GM18505 (cell line): ENCODE results near the gene CFAP46.

Experiments
- ATAC-seq: cut with Tn5 transposase; IDR thresholded peaks from one replicate; pipeline ENCODE4 v1.9.1; 2021; ENCODE audit not compliant: unreplicated experiment
- POLR2A ChIP-seq: IDR thresholded peaks from 4 replicates; pipeline ENCODE4 v1.6.1; 2011; ENCODE audit warnings: borderline replicate concordance; ENCODE audit not compliant: insufficient read depth, insufficient read length; ENCODE audit errors: extremely low read depth

CFAP46 gene

GRCh38 chr10:132861884-132862461 lies 80.4 kb downstream of the CFAP46 start:
- no peak for ATAC-seq
- TF ChIP-seq POLR2A = no peak

- ATAC-seq = no peak
- no peak for TF ChIP-seq POLR2A
These were observed 81.2 kb downstream of the CFAP46 start for GRCh38 chr10:132861116-132861691.

GRCh38 chr10:132860532-132860931 lies 81.8 kb downstream of the CFAP46 start:
- no peak for TF ChIP-seq POLR2A
- no peak for ATAC-seq

GRCh38 chr10:132859084-132859855 lies 83.1 kb downstream of the CFAP46 start:
- TF ChIP-seq POLR2A = no peak

GRCh38 chr10:132858121-132859081 lies 84.0 kb downstream of the CFAP46 start:
- TF ChIP-seq POLR2A = no peak
- ATAC-seq = no peak

More at GRCh38 chr10:132859084-132859855, 83.1 kb downstream of the CFAP46 start:
- ATAC-seq = no peak

- no peak for TF ChIP-seq POLR2A
- no peak for ATAC-seq
These were observed 85.4 kb downstream of the CFAP46 start for GRCh38 chr10:132856869-132857524.

GRCh38 chr10:132855889-132856288 lies 86.5 kb downstream of the CFAP46 start:
- ATAC-seq = no peak

GRCh38 chr10:132851451-132851850 lies 90.9 kb downstream of the CFAP46 start:
- TF ChIP-seq POLR2A = no peak
- no peak for ATAC-seq

More at GRCh38 chr10:132855889-132856288, 86.5 kb downstream of the CFAP46 start:
- TF ChIP-seq POLR2A = no peak

- TF ChIP-seq POLR2A = no peak
- ATAC-seq = no peak
These were observed 91.5 kb downstream of the CFAP46 start for GRCh38 chr10:132850896-132851295.

GRCh38 chr10:132850246-132850645 lies 92.1 kb downstream of the CFAP46 start:
- no peak for ATAC-seq
- no peak for TF ChIP-seq POLR2A

GRCh38 chr10:132849546-132850031 lies 92.8 kb downstream of the CFAP46 start:
- ATAC-seq = no peak
- TF ChIP-seq POLR2A = no peak

GRCh38 chr10:132848951-132849545 lies 93.3 kb downstream of the CFAP46 start:
- no peak for ATAC-seq
- no peak for TF ChIP-seq POLR2A
